Tibial nerve (tissue), 4 donors: ENCODE results near the gene F2RL1.
"Not testable (repeated sequence)": the region's sequence is repeated elsewhere in the genome, so short reads cannot be mapped to it uniquely, and the experiment has no call there.

ENCODE experiments used
- CTCF ChIP-seq, 5 experiments: fragments of 200-600 bp in 3 of 5; fragments of 450-650 bp in 2 of 5; sonication (generic) in 3 of 5; IDR thresholded peaks; one replicate each; pipeline ENCODE4 v1.5.1; 2016 to 2019; ENCODE audit warnings: antibody characterized with exemption in 5 of 5, mild to moderate bottlenecking in 3 of 5, moderate library complexity in 2 of 5
- EP300 ChIP-seq, 2 donors: sonication (generic); formaldehyde crosslinking; IDR thresholded peaks; one replicate each; pipeline ENCODE4 v1.6.1; 2017; ENCODE audit warnings: antibody characterized with exemption in 2 of 2, mild to moderate bottlenecking in 1 of 2
- POLR2A ChIP-seq, 2 donors: fragments of 450-650 bp; IDR thresholded peaks; one replicate each; pipeline ENCODE4 v1.6.1; 2017; ENCODE audit warnings: antibody characterized with exemption in 2 of 2, mild to moderate bottlenecking in 2 of 2, moderate library complexity in 2 of 2

DNA sequence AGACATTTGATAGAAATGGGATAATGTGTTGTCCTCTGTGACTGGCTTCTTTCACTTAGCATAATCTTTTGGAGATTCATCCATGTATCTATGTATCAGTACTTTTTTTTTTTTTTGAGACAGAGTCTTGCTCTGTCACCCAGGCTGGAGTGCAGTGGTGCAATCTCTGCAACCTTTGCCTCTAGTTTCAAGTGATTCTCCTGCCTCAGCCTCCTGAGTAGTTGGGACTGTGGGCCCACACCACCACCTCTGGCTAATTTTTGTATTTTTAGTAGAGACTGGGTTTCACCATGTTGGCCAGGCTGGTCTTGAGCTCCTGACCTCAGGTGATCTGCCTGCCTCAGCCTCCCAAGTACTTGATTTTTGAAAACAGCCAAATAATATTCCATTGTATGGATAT, 7.6 kb downstream of the F2RL1 start:
- TF ChIP-seq CTCF, POLR2A, EP300 (IDR thresholded peaks at IDR 0.05): not testable (repeated sequence)
